CD4-positive, alpha-beta T cell treated with Interleukin-15 for 1 hour (primary cell): ENCODE measurements around the gene PSMA8.
"Not testable (repeated sequence)": the region's sequence is repeated elsewhere in the genome, so short reads cannot be mapped to it uniquely, and the experiment has no call there.

Experiments used
- DNase-seq: peaks from one replicate; pipeline ENCODE4 v3.0.0-alpha.2; 2020

The PSMA8 gene

DNA sequence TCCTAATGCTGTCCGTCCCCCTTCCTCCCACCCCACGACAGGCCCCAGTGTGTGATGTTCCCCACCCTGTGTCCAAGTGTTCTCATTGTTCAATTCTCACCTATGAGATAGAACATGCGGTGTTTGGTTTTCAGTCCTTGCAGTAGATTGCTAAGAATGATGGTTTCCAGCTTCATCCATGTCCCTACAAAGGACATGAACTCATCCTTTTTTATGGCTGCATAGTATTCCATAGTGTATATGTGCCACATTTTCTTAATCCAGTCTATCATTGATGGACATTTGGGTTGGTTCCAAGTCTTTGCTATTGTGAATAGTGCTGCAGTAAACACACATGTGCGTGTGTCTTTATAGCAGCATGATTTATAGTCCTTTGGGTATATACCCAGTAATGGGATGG lies 105.0 kb downstream of the PSMA8 start:
- DNase-seq: not testable (repeated sequence)

DNA sequence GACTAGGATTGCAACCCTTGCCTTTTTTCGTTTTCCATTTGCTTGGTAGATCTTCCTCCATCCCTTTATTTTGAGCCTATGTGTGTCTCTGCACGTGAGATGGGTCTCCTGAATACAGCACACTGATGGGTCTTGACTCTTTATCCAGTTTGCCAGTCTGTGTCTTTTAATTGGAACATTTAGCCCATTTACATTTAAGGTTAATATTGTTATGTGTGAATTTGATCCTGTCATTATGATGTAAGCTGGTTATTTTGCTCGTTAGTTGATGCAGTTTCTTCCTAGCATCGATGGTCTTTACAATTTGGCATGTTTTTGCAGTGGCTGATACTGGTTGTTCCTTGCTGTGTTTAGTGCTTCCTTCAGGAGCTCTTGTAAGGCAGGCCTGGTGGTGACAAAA lies 108.7 kb downstream of the PSMA8 start:
- DNase-seq: not testable (repeated sequence)
